ENCODE measurements around the gene FCGR2B.
A peak's percentile ranks its signal among the peaks of the same experiment; 100 is the strongest.
"Not testable (repeated sequence)": the region's sequence is repeated elsewhere in the genome, so short reads cannot be mapped to it uniquely, and the experiment has no call there.

FCGR2B gene

DNA sequence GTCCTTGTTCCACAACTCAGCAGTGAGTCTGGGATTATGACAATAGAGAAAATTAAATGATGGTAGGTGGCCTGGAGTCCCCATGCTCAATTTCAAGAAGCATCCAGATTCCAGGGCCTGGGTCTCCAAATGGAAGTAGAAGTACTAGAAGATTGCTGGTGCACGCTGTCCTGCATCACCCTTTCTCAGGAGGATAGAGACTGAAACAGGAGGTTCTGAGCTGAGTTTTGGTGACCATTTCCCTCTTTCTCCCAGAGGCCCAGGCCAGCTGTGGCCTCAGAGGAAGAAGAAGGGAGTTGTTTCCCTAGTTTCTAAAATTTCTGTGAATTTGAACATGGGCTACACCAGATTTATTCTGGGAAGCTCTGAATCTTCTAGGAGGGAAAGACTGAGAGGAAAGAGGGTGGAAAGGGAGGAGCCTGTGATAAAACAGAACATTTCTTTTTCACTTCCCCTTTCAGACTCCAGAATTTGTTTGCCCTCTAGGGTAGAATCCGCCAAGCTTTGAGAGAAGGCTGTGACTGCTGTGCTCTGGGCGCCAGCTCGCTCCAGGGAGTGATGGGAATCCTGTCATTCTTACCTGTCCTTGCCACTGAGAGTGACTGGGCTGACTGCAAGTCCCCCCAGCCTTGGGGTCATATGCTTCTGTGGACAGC, at the start of gene FCGR2B:
TSS of gene FCGR2B (plus strand) at position 460 of the 656 bp plus-strand sequence. CDS start at position 559, 99 bp downstream.
- DNase-seq: not testable (repeated sequence)

- DNase-seq: not testable (repeated sequence)
Observed at GRCh38 chr1:161616417-161616816, 46.5 kb upstream of the FCGR2B start.

- DNase-seq: not testable (repeated sequence)
Observed at GRCh38 chr1:161618517-161618916, 44.4 kb upstream of the FCGR2B start.

- DNase-seq: not testable (repeated sequence)
Observed at GRCh38 chr1:161620399-161620798, 42.5 kb upstream of the FCGR2B start.

- DNase-seq: peak; percentile 92
Observed at GRCh38 chr1:161621181-161622000, 41.6 kb upstream of the FCGR2B start.

DNA sequence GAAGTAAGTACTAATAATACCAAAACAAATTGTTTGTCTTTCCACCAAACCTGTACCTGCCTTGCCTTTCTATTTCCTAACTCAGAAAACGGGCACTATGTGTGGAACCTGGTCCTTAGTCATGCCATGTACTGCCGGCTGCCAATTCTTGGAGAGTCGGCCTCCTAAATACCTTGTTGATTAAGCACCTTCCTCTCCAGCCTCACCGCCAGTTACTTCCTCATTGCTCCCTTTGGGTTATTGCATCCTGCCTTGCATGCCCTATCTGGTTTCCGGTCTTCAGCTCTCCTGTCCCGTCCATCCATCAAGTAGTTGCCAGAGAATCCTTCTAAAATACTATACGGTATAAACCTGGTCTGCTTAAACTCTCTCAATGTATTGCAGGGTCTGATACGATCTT, 40.9 kb upstream of the FCGR2B start:
- DNase-seq: peak; percentile 10

GRCh38 chr1:161623401-161624051, 39.4 kb upstream of the FCGR2B start:
- DNase-seq: not testable (repeated sequence)

DNA sequence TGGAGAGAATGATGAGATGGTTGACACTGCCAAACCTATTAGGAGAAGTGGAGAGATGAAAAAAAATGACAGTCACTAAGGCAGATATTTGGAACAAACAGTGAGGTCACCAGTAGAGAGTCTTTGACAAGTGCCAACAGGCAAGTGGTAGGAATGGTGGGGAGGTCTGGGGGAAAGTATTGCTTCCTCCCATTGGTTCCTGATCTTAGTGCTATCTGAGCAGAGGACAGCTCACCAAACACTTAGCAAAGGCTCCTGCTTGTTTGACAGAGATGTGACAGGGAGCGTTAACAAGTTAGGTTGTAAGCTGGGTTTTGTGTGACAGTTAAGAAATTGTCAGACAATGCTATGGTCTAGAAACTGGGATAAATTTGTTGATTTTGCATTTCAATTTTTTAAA, 38.3 kb upstream of the FCGR2B start:
- not testable (repeated sequence) for DNase-seq

- not testable (repeated sequence) for DNase-seq
Observed at GRCh38 chr1:161626445-161627146, 36.3 kb upstream of the FCGR2B start.

GRCh38 chr1:161630128-161630742, 32.7 kb upstream of the FCGR2B start:
- DNase-seq: not testable (repeated sequence)

DNA sequence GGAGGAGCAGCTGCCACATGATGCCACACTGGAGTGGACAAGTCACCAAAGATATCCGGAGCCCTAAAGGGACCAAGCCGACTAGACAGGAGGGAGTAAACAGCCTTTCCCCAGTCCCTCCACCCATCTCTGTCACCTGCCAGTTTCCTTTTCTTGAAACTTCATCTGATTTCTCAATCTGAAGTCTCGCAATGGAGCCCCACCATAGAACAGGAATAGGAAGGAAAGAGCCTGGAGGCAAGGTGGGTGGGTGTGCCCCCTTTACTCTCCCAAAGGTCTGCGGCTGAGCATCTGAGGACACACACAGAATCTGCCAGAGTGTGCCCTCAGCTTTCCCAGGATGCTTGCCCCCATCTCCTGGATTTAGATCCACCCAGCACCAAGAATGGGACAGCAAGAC, 31.9 kb upstream of the FCGR2B start, which contains the start of gene FCGR3B:
TSS of gene FCGR3B (minus strand) at position 101 of the 400 bp plus-strand sequence. CDS start at position 19, 82 bp downstream.
- no peak for DNase-seq

- DNase-seq: not testable (repeated sequence)
Observed at GRCh38 chr1:161634993-161635392, 27.9 kb upstream of the FCGR2B start.

DNA sequence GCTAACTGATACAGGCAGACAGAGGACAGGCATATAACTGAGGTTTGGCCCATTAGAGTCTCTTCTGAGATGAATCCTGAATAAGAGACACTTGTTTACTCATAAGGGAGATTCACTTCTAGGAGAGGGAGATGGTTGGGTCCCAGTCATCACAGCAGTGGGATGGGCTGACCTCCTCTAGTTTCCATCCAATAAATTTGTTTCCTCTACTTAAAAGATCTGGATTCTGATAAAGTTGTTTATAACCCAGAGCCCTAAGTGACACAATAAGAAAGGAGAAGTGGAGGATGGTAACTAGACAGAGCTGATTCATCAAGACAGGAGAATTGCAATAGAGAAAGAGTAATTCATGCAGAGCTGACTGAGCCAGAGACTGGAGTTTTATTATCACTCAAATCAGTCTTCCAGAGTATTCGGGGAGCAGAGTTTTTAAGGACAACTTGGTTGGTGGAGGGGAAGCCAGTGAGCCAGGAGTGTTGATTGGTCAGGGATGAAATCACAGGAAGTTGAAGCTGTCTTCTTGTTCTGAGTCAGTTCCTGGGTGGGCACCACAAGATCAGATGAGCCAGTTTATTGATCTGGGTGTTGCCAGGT, 26.7 kb upstream of the FCGR2B start:
- DNase-seq: not testable (repeated sequence)

- DNase-seq: not testable (repeated sequence)
Observed at GRCh38 chr1:161636976-161637375, 26.0 kb upstream of the FCGR2B start.

- not testable (repeated sequence) for DNase-seq
Observed at GRCh38 chr1:161638251-161638993, 24.5 kb upstream of the FCGR2B start.

DNA sequence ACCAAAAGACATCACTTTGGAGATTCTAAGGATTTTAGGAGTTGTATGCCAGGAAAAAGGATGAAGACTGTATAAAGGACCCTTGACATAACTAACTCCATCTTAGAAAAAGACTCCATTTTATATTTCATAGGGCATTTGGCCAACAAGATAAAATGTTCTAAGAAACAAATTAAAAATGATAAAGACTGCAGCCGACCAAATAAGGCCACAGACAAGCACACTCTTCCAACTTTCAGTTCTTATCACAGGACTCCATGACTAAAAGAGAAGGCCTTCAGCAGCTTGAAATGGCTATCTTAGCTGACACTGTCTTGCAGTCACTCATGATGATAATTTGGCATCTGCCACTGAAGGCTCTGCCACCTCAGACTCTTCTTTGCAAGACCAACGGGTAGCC, 23.7 kb upstream of the FCGR2B start:
- not testable (repeated sequence) for DNase-seq

GRCh38 chr1:161642697-161643096, 20.2 kb upstream of the FCGR2B start:
- DNase-seq: not testable (repeated sequence)

DNA sequence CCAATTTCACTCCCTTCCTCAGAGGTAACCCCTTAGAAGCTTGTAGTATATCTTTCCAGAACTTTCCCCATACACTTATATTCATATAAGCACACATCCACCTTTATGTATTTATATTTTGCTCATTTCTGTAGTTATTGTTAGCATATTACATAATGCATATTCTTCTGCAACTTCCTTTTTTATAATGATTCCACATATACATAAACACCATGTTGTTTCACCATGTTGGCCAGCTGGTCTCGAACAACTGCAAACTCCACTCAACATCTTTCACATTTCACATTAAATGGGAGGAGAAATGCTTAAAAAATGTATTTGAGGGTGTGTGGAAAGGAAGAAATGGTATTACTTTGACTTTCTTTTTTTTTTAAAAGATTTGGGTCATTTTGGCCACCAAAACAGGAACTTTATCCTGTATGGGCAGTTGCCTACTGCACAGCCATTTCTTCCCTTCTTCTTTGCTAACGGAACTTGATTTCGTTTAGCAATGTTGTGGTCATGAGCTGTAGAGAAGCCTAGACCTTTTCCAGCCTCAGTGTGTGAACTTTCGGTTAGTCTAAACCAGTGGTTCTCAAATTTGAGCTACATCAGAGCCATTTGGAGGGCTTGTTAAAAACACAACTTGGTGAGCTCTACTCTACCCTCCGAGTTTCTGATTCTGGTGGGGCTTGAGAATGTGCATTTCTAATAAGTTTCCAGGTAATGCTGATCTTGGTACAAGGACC, 19.3 kb upstream of the FCGR2B start:
- not testable (repeated sequence) for DNase-seq

DNA sequence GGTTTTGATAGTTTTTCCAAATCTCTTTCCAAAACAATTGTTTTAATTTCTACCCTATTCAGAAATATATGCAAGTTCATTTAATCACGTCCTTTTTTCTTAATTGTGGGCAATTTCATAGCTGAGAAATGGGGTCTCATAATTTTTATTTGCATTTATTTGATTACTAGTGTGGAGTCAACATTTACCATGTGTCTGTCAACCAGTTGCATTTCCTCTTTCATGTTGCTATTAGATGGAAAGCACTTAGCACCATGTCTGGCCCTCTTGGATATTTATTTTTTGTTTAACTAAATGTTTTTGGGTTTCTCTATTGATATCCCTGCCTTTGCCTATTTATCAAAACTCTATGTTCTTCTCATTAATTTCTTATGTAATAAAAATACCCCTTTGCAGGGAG, 18.1 kb upstream of the FCGR2B start:
- not testable (repeated sequence) for DNase-seq

All from stimulated activated CD4-positive, alpha-beta T cell treated with anti-CD3 and anti-CD28 coated beads, Interleukin-4, amount 100 ng/mL, for 24 hours (primary cell).